Fibroblast of skin of right biceps (primary cell): ENCODE data around the gene CMTM7.
A peak's percentile ranks its signal among the peaks of the same experiment; 100 is the strongest.
"Not testable (repeated sequence)": the region's sequence is repeated elsewhere in the genome, so short reads cannot be mapped to it uniquely, and the experiment has no call there.

ENCODE experiments used
- DNase-seq: peaks from one replicate; pipeline ENCODE4 v3.0.0-alpha.2; 2013

The CMTM7 gene

DNA sequence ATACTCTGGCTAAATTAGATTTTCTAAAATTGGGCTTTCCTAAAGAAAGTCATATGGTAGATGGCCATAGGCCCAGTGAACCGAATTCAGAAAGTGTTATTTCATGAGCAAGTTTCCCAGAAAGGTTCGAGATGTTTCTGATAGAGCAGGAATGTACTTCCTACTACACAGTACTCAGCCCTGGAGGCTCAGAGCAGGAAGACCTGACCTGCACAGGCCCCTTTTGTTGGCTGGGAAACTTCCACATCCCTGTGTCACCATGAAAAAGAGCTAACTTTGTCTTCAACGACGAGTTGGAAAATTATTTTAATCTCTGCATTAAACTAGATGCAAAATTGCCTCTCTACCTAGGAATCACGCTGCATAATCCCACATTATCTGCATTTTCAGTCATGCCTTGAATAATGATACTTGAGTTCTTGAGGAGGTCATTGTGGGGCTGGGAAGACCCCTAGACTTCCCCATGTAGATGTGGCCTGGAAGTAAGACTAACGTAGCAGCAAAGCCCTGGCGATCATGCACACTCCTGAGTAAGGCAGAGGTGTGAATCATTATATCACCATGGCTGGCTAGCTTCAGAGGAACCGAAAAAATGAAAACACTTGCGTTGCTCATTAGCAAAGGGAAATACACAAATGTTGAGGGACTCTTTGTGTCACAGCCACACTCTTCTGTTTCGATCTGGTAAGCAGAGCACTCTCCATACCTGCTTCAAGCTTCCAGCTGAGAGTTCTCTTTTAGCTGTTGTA, 47.1 kb downstream of the CMTM7 start:
- no peak for DNase-seq

DNA sequence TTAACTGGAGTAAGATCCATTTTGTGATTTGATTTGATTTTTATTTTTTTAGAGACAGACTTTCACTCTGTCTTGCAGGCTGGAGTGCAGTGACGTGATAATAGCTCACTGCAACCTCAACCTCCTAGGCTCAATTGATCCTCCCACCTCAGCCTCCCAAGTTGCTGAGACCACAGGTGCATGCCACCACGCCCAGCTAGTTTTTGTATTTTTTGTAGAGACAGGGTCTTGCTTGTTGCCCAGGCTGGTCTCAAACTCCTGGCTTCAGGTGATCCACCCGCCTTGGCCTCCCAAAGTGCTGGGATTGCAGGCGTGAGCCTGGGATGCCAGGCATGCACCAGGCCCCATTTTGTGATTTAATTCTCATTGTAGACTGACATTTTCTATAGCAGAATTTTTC, 47.8 kb downstream of the CMTM7 start:
- not testable (repeated sequence) for DNase-seq

DNA sequence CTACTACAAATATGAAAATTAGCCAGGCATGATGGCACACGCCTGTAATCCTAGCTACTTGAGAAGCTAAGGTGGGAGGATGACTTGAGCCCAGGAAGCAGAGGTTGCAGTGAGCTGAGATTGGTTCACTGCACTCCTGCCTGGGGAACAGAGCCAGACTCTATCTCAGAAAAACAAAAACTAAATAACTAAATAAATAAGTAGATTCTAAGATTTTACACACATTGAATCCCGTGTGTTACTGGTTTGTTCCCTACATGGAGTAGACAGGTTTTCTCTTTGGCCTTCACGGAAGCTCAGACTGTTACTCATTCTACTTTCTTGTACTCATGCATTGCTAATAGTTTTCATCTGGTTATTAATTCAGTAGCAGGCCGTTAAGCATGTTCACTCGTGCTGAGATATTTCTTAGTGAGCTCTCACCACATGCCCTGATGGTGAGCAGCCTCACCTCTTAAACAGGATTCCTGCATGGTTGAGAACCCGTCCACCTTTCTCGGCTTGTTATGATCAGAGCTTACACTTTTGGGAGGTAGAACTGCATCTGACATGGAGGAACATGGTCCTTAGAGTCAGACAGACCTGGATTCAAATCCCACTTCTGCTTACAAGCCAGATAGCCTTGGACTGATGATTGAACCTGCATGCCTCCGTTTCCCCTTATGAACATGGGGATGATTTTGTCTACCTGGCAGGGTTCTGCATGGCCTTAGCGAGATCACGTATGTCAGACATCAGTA, 49.1 kb downstream of the CMTM7 start:
- DNase-seq = peak; percentile 49

DNA sequence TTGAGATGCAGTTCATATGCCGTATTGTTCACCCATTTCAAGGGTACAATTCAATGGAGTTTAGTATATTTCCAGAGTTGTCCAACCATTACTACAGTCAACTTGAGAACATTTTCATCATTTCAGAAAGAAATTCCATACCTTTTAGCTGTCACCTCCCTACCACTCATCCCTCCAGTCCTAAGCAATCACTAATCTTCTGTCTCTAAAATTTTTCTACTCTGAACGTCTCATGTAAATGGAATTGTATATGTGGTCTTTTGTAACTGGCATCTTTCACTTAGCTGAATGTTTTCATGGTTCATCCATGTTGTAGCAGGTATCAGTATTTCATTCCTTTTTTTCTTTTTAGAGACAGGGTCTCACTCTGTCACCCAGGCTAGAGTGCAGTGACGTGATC, 51.1 kb downstream of the CMTM7 start:
- DNase-seq = peak; percentile 68

DNA sequence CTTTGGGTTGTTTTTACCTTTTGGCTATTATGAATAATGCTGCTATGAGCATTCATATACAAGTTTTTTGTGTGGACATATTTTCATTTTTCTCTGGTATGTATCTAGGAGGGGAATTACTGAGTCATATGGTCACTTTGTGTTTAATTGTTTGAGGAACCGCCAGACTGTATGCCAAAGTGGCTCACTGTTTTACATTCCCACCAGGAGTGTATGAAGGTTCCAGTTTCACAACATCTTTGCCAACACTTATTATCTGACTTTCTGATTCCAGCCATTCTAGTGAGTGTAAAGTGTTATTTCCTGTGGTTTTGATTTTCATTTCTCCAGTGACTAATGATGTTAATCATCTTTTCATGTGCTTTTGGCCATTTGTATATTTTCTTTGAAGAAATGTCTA, 51.8 kb downstream of the CMTM7 start:
- peak; percentile 78 for DNase-seq

DNA sequence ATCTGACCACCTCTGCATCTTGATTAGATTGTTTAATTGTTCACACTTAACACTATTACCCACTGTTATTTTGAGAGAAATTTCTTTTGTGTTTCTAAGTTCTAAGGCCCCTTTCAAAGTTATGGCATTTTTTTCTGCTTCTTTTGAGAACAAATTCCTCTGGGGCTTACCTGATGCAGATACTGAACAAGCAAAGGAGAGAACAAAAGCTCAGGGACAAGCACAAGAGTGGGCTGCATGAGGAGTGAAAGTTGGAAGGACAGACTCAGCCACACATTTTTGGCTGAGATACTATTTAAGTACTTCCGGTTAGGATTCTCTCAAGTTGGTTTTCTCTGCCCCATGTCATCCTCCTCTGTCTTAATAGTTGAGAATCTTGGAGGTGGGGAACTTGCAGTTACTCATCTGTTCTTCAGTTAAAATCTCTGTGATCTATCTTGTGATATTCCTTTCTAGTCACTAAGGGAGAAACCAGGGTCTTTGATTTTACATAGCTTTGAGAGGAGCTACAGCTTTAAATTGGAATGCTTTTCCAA, 56.3 kb downstream of the CMTM7 start:
- DNase-seq = no peak

DNA sequence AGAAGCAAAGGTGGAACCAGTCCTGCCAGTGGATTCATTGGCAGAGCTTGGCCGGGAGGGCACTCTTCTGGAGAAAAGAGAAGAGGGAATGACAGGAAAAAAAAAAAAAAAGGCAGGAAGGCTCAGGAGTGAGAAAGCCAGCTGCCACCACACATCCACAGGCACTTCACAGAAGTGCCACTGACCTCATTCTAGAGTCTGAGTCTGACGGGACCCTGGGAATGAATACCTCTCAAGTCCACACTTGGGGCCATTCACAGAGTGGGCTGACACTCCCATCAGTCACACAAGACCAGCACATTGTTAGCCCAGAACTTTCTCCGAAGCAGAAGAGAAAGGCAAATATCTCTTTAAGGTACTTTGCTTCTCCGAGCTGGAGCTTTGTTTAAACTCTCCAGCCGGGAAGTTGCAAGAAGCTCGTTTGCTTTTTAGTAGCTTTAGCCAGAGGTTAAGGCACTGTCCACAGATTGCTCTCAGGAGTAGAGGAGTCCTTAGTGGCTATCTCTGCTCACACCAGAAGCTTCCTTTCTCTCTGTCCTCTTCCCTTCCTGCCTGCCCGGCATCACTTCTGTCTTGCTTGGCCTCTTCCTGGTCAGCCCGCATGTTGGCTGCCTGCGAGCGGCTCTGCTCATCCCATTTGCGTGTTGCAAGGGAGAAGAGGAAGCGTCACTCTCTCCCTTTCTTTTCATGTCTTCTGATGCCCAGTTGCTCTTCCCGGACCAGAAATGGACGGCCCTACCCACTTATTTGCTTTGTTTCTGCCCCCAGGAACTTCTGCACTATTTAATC, 57.2 kb downstream of the CMTM7 start:
- DNase-seq = no peak

DNA sequence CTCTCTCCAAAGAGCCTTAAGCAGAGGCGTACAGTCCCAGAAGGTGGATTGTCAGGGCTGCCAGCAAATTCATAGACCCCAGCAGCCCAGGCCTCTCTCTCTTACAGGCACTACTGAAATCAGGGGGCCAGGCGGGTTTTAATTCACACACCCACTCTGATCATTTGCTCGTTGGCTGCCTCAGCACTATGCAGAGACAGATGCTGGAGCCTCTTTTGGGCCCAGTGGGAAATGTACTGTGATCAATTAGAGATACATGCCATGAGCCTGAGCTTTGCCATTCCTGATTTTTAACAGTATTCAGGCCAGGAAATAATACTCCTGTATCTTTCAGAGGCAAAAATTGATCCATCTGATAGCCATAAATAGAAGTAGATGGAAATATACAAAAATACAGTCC, 58.0 kb downstream of the CMTM7 start:
- no peak for DNase-seq

DNA sequence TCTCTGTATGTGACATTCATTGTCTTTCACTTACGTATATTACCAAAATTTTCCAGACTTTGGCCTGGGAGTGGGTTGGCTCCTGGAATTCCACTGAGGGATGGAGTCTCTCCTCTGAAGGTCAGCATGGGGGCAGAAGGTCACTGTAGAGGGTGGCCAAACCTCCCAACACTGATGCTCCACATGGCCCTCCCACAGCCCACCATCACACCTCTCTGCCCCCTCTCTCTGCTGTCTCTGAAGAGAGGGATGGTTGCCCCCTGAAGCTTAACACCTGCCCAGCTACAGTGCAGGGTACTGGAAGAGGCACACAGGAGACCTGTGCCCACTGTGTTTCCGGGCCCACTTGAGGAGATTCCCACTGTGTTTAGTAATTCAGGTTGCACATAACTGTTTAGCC, 58.8 kb downstream of the CMTM7 start:
- no peak for DNase-seq

DNA sequence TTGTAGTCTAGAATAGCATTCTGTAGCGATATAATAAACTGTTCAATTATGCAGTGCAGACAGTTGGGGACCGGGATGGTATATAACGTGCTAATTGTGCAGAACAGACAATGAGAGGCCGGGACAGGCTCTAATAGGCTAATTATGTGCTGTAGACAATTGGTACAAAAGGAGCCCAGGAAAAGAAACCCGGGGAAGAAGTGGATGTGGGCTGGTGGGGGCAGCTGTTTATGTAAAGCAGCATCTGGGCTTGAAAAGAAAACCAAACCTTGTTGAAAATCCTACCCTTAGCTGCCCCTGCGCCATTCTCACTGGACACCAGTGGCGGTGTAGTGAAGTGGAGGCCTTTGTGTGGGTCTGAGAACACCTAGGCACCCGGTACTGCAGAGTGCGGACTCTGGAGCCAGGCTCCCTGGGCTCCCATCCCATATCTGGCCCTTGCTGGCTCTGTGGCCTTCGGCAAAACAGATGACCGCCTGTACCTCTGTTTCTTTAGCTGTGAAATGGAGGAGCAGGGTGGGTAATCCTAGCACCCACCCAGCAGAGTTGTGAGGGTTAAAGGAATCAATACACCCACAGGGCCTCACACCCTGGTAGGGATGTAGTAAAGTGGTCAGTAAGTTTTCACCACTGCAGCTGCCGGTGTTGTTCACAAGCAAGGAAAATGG, 59.5 kb downstream of the CMTM7 start:
- no peak for DNase-seq

DNA sequence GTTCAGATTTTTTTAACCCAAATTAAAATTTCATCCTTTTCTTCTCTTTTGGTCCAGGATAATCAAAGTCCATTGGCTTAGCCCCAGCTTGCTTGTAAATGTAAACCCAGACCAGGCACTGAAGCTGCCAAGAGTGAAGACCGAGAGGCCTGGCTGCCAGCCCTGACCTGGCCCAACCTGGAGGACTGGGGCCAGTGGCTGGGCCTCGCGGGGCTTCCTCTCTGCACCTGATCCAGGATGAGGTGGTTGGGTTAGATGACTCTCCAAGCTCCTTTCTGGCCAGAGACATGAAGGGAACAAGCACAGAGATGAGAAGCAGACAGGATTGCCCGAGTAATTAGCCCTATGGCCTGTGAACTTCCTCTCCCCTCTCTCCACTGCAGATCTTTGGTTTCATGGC, 60.4 kb downstream of the CMTM7 start:
- DNase-seq = no peak

DNA sequence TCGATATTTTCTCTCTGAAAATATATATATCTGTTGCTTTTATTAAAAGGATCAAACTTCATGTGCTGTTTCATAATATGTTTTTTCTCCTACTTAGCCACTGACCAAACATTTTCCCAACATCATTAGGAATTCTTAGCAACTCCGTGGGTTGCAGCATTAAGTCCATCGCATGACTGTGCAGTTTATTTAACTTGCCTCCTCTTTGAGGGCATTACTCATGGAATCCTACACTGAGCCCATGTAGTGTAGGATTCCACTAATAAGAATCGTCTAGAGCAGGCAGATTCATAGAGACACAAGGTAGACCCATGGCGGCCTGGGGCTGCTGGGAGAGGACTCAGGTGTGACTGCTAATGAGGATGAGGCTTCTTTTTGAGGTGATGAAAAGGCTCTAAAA, 61.7 kb downstream of the CMTM7 start:
- peak; percentile 59 for DNase-seq

DNA sequence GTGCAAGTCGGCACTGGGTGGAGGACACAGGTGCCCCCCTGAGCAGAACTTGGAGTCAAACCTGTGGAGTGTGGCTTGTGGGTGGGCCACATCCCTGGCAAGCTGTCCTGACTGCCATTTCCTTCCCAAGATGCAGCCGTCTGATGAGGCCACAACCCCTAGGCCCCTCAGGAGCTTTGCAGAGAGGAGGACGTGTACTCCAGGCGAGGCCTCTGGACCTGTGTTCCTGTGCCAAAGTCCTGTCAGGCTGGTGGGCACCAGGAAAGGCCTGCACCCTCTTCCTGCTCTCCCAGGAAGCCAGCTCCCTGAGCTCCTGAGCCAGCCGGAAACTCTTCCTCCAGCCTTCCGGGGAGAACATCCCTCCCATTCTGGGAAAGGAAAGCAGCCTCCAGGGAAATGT, 62.5 kb downstream of the CMTM7 start:
- no peak for DNase-seq

DNA sequence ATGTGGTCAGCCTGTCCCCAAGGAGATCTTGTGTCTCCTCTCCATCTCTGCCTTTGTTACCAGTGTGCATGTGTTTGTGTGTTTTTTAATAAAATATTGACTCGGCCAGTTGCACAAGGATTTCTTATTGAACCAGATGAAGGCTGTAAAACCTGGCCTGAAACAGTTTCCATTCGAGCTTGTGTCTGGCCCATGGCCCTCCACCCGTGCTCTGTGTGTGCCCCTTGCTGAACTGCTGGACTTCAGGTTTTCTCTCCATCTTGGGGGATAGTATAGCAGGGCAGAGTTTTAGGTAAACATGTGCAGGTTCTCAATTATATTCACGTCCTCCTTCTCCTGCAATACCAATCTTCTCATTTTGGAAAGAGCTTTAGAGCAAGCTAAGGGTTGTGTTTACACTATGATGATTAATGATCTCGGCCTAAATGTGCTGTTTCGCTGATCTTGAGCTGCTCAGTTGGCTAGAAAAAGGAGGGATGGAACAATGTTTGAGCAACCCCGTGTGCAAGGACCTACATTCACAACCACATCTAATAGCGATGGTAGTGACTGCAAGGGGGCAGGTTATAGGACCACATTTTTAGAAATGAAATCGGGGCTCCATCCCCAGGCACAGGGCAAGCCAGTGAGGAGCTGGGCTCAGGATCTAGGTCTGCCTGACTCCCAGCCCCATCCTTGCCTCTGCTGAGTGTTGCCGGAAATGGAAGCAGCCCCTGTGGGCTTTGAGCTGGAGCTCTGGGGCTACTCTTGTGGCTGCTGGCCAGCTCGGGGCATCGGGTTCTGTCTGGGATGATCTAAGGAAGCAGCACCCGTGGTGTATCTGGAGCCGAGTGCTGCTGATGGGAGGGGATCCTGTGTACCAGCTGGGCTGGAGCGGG, 63.3 kb downstream of the CMTM7 start:
- DNase-seq = no peak

DNA sequence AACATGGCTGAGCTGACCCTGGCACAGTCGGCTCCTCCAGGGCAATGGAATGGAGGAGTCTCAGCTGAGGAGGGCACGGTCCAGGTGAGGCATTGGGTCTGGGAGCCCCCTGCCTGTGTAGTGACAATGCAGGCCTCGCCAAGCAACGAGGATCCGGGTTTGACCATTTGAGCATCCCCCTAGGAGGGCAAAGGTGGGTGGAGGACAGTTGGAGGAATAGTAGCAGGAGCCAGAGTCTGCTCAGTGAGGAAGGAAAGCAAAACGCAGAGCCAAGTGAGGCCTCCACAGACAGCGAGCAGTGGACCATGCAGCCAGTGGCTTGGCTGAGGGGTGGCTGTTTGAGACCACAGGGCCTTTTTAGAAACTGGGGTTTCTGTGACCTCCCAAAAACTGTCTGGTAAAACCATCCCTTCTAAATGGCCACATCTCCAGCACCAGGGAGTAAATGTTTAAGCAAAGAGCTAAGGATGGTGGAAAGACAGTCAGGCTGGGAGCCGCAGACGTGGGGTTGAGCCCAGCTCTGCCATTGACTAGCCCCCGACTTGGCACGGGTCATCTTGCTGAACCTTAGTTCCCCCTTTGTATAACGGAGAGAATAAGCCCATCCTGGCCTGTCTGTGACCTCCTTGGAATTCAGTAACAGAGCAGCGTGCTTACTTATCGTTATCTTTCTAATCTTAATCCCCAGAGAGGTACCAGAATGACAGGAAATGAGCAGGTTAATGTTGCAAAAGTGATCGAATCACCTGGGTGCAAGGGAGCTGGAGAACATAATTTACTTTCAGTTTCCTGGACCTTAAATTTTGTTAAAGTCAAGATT, 64.2 kb downstream of the CMTM7 start:
- no peak for DNase-seq

DNA sequence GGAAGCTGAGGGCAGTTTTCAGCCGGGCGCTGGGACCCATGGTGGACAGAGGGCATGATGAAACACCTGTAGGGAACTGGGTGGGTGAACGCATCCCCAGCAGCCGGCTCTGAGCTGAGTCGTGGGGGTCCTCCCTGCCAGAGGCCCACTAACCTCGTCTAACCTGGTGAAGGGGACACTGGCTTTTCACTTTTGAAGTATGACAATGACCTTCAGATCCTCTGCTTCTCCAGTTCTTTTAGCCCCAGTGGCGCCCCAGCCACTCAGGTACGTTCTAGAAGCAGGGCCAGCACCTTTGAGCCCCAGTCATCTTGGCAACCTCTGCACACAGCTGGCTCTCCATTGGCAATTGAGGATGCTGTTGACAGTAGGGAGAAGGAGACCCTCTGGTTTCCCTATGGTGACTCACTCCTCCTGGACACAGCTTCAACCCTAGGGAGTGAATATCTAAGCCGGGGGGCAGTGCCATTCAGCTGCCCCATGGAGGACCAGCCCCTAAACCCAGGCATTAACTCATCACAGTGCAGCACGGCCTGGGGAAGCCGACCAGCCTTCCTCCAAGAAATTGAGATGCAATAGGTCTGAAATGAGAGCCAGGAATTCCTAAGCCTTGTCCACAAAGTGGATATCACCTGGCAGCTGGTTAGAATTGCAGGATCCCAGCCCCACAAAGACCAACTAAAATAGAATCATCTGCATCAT, 64.9 kb downstream of the CMTM7 start:
- DNase-seq = no peak

DNA sequence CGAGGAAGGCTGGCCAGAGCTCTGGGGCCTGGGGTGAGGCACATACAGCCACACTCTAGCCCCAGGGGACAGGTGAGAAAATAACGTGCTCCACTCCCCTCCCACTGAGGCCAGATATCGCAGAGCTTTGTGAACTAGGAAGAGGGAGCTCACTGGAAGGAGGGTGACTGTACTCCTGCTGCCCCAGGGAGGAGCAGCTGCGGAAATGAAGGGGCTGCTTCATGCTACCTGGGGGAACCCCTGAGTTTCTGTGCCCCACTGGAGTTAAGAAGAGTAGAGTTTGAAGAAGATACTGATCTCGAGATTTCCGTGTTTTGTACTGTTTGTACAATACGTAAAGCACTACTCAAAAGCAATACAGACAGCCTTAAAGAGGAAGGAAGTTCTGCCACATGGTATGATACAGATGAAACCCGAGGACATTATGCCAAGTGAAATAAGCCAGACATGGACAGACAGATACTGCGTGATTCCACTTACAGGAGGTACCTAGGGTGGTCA, 66.4 kb downstream of the CMTM7 start:
- DNase-seq = no peak

DNA sequence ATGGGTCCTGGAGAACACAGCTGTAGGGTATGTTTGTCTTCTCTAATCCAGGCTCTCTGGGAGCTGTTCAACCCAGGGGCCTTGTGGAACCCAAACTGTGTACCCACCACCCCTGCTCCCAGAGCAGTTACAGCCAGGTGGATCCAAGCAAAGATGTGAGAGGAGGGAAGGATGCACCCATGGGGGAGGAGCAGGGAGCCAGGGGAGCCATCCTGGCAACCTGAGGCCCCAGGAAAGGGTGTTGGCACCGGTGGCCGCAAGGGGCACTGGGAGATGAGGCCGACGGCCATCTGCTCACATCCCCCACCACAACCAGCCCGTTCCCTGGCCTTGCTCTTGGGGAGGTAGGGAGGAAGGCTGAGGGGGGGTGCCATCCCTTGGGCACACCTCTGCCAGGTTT, 67.8 kb downstream of the CMTM7 start:
- no peak for DNase-seq

DNA sequence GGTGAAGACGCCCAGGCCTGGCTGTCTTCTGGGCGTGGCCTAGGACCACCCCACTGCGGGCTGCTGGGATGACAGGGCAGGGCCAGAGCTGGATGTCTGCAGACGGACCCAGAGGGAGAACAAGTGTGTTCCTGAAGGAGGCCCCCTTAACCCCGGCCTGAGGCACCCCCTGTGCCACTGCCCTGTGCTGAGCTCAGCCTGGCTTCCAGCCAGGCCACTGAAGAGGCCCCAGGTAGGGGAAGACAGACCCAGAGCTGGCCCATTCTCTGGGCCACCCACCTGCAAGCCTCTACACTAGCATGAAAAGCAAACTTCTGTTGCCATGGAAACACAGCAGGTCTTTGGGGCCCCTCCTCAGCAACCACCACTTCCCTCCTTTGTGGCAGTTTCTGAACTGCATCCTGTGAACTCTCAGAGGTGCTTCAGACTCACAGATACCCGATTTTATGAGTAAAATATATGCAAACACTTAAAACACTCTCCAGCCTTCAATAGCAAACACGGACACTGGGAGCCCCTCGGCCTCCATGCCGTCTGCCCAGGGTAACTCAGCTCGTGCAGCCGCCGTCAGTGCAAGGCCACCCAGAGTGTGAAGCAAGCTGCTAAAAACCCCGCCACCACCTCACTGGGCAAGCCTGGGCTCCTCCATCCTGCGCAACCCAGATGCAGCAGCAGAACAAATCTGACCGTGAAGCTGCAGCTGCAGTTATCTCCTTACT, 68.5 kb downstream of the CMTM7 start:
- no peak for DNase-seq
